HepG2 (cell line): ENCODE data around the gene CLEC16A. TPM values are rescaled to one million over a fixed set of nuclear protein-coding genes. Genes with fewer than 3 reads are reported as not detected.
A peak's percentile ranks its signal among the peaks of the same experiment; 100 is the strongest.

Experiments used
- AHR ChIP-seq: IDR thresholded peaks from 2 replicates; pipeline ENCODE4 v1.6.1; 2018; ENCODE audit warnings: missing genetic modification reagents, missing compliant biosample characterization
- CAMTA2 ChIP-seq: sonication (generic); formaldehyde crosslinking; IDR thresholded peaks from 2 replicates; pipeline ENCODE4 v1.4.0; 2020; ENCODE audit warnings: mild to moderate bottlenecking, missing genetic modification reagents, borderline replicate concordance
- CSRNP2 ChIP-seq: sonication (generic); formaldehyde crosslinking; conservative IDR thresholded peaks from 2 replicates; pipeline ENCODE4 v1.8.0; 2022; ENCODE audit warnings: low read depth, missing genetic modification reagents
- DR1 ChIP-seq: sonication (generic); formaldehyde crosslinking; IDR thresholded peaks from 2 replicates; pipeline ENCODE4 v1.8.0; 2021; ENCODE audit warnings: mild to moderate bottlenecking, missing genetic modification reagents, inconsistent platforms
- ISL2 ChIP-seq: sonication (generic); formaldehyde crosslinking; IDR thresholded peaks from 2 replicates; pipeline ENCODE4 v1.5.0; 2020; ENCODE audit warnings: missing genetic modification reagents
- MXD3 ChIP-seq: IDR thresholded peaks from 2 replicates; pipeline ENCODE4 v1.6.1; 2016; ENCODE audit warnings: mild to moderate bottlenecking, missing biosample characterization, missing genetic modification reagents
- NFE2 ChIP-seq: sonication (generic); formaldehyde crosslinking; IDR thresholded peaks from 2 replicates; pipeline ENCODE4 v1.4.0; 2020; ENCODE audit warnings: missing genetic modification reagents
- PHF8 ChIP-seq: sonication (generic); formaldehyde crosslinking; IDR thresholded peaks from 2 replicates; pipeline ENCODE4 v1.5.0; 2020; ENCODE audit warnings: missing genetic modification reagents
- RFXAP ChIP-seq: sonication (generic); formaldehyde crosslinking; IDR thresholded peaks from 2 replicates; pipeline ENCODE4 v1.4.0; 2020; ENCODE audit warnings: missing genetic modification reagents, borderline replicate concordance
- UBTF ChIP-seq: sonication (generic); formaldehyde crosslinking; IDR thresholded peaks from 2 replicates; pipeline ENCODE4 v1.4.0; 2020; ENCODE audit warnings: mild to moderate bottlenecking, missing genetic modification reagents
- ZBED4 ChIP-seq: sonication (generic); formaldehyde crosslinking; IDR thresholded peaks from 2 replicates; pipeline ENCODE4 v1.4.0; 2020; ENCODE audit warnings: missing genetic modification reagents, borderline replicate concordance
- ZBTB25 ChIP-seq: IDR thresholded peaks from 2 replicates; pipeline ENCODE4 v1.6.1; 2018; ENCODE audit warnings: missing genetic modification reagents
- ZGPAT ChIP-seq: IDR thresholded peaks from 2 replicates; pipeline ENCODE4 v1.6.1; 2016; ENCODE audit warnings: mild to moderate bottlenecking
- ZNF124 ChIP-seq: sonication (generic); formaldehyde crosslinking; IDR thresholded peaks from 2 replicates; pipeline ENCODE4 v1.4.0; 2020; ENCODE audit warnings: missing genetic modification reagents
- ZNF33A ChIP-seq: sonication (generic); formaldehyde crosslinking; IDR thresholded peaks from 2 replicates; pipeline ENCODE4 v1.5.1; 2020; ENCODE audit warnings: missing genetic modification reagents, mild to moderate bottlenecking, moderate library complexity, borderline replicate concordance
- ZNF616 ChIP-seq: sonication (generic); formaldehyde crosslinking; IDR thresholded peaks from 2 replicates; pipeline ENCODE4 v1.5.0; 2020; ENCODE audit warnings: low read depth, mild to moderate bottlenecking, missing genetic modification reagents
- ZNF678 ChIP-seq: sonication (generic); formaldehyde crosslinking; IDR thresholded peaks from 2 replicates; pipeline ENCODE4 v1.4.0; 2020; ENCODE audit warnings: mild to moderate bottlenecking, missing genetic modification reagents
- ZNF749 ChIP-seq: sonication (generic); formaldehyde crosslinking; IDR thresholded peaks from 2 replicates; pipeline ENCODE4 v1.8.0; 2022; ENCODE audit warnings: mild to moderate bottlenecking, missing genetic modification reagents, moderate library complexity, borderline replicate concordance
- polyA plus RNA-seq, 8 experiments: library from polyadenylated mRNA; depleted of rRNA in 3 of 8; stranded (reverse) in 7 of 8; unstranded in 1 of 8; fragments of >200 nt; fragmentation: Illumina TruSeq in 4 of 8; extraction: Trizol in 4 of 8; gene quantifications; 2 replicates each; pipeline versions ENCODE4 v1.2.1 to v1.2.3, GENCODE V29; 2011 to 2016; ENCODE audit warnings: low read depth in 4 of 8, missing spikeins in 1 of 8, mixed read lengths in 1 of 8; ENCODE audit not compliant: insufficient read depth in 1 of 8
- total RNA-seq, 5 experiments: library from RNA; depleted of rRNA; stranded (reverse); fragments of >200 nt; fragmentation: Illumina TruSeq; extraction: Trizol; gene quantifications; 2 replicates each; pipeline ENCODE4 v1.2.3, GENCODE V29; 2016; ENCODE audit warnings: low read depth in 1 of 5

CLEC16A gene
- total and polyA plus RNA-seq, 2 of the 13 experiments (the other 11 are each of a cell fraction or from before 2014, with no cell fraction given): 8.5 to 10.3 TPM

- TF ChIP-seq UBTF (no peak), ZNF678 (CRISPR knock-in tag) (0 out of 2 replicates have a peak, but pooled peaks have one; percentile 2), PHF8 (CRISPR knock-in tag) (peak; percentile 58; the same call in 1 of the 2 replicates), ISL2 (CRISPR knock-in tag) (peak; percentile 33; the same call in 1 of the 2 replicates), ZNF33A (CRISPR knock-in tag) (no peak), ZBED4 (CRISPR knock-in tag) (no peak), ZNF749 (CRISPR knock-in tag) (no peak; the same call in 1 of the 2 replicates), ZBTB25 (CRISPR knock-in tag) (peak; percentile 82; the same call in 1 of the 2 replicates), DR1 (no peak), NFE2 (CRISPR knock-in tag) (no peak), MXD3 (CRISPR knock-in tag) (peak; percentile 56; the same call in 1 of the 2 replicates), CSRNP2 (CRISPR knock-in tag) (no peak), RFXAP (CRISPR knock-in tag) (peak; percentile 76; the same call in 1 of the 2 replicates), ZNF124 (0 out of 2 replicates have a peak, but pooled peaks have one; percentile 25), ZGPAT (CRISPR knock-in tag) (peak; percentile 81; the same call in 1 of the 2 replicates), AHR (CRISPR knock-in tag) (0 out of 2 replicates have a peak, but pooled peaks have one; percentile 14), CAMTA2 (CRISPR knock-in tag) (no peak), ZNF616 (no peak)
Measured at GRCh38 chr16:10942352-10943063, 1.9 kb upstream of the CLEC16A start, which contains the start of gene DEXI (continued).
